Keratinocyte (primary cell): ENCODE data around the gene HERC2. TPM values are rescaled to one million over a fixed set of nuclear protein-coding genes. Genes with fewer than 3 reads are reported as not detected.

ENCODE experiments used
- DNase-seq: peaks from one replicate; pipeline ENCODE4 v3.0.0-alpha.2; 2011; ENCODE audit warnings: low read depth, missing footprints, low spot score
- FAIRE-seq: peaks from 2 replicates; lab custom pipeline; 2011; peaks lifted over from hg19 to GRCh38; lab: Jason Lieb, UNC
- H2AFZ ChIP-seq: 2 replicates; pipeline ENCODE4 v1.6.0; 2012; ENCODE audit warnings: low read length, control low read depth, inconsistent platforms; ENCODE audit not compliant: control insufficient read depth
- H3K27ac ChIP-seq: 2 replicates; pipeline ENCODE4 v1.5.1; 2011; ENCODE audit warnings: low read length; ENCODE audit not compliant: control insufficient read depth, insufficient read depth
- H3K27me3 ChIP-seq: 3 replicates; pipeline ENCODE4 v1.6.0; 2011; ENCODE audit warnings: low read length; ENCODE audit not compliant: control insufficient read depth, insufficient read depth; ENCODE audit errors: extremely low read depth
- H3K36me3 ChIP-seq, 2 experiments: 2 replicates in 1 of 2; 3 replicates in 1 of 2; pipeline ENCODE4 v1.5.1; 2011; ENCODE audit warnings: low read length in 2 of 2, mild to moderate bottlenecking in 1 of 2; ENCODE audit not compliant: control insufficient read depth in 2 of 2, insufficient read depth in 2 of 2; ENCODE audit errors: extremely low read depth in 1 of 2
- H3K4me1 ChIP-seq: 3 replicates; pipeline ENCODE4 v1.5.1; 2011; ENCODE audit warnings: low read length; ENCODE audit not compliant: control insufficient read depth, insufficient read depth; ENCODE audit errors: extremely low read depth
- H3K4me2 ChIP-seq: 3 replicates; pipeline ENCODE4 v1.6.0; 2011; ENCODE audit warnings: low read depth, low read length; ENCODE audit not compliant: control insufficient read depth, insufficient read depth; ENCODE audit errors: extremely low read depth
- H3K4me3 ChIP-seq, 3 experiments: fragments of 200-600 bp in 1 of 3; sonication (generic) in 1 of 3; 2 replicates in 2 of 3; 3 replicates in 1 of 3; pipeline ENCODE4 v1.5.1; 2011 to 2016; ENCODE audit warnings: low read length in 3 of 3, mild to moderate bottlenecking in 3 of 3, control low read depth in 2 of 3, inconsistent platforms in 1 of 3, low read depth in 1 of 3, mixed read lengths in 1 of 3, mixed run types in 1 of 3, moderate library complexity in 1 of 3; ENCODE audit not compliant: control insufficient read depth in 2 of 3, insufficient read depth in 2 of 3; ENCODE audit errors: extremely low read depth in 1 of 3
- H3K79me2 ChIP-seq: 2 replicates; pipeline ENCODE4 v1.6.0; 2012; ENCODE audit warnings: low read length; ENCODE audit not compliant: control insufficient read depth, insufficient read depth
- H3K9ac ChIP-seq: 3 replicates; pipeline ENCODE4 v1.6.0; 2011; ENCODE audit warnings: low read length; ENCODE audit not compliant: control insufficient read depth, insufficient read depth; ENCODE audit errors: extremely low read depth
- H3K9me1 ChIP-seq: 3 replicates; pipeline ENCODE4 v1.6.0; 2011; ENCODE audit warnings: low read length; ENCODE audit not compliant: control insufficient read depth, insufficient read depth; ENCODE audit errors: extremely low read depth
- H3K9me3 ChIP-seq: 2 replicates; pipeline ENCODE4 v1.5.1; 2012; ENCODE audit warnings: low read depth, low read length; ENCODE audit not compliant: control insufficient read depth
- H4K20me1 ChIP-seq: 3 replicates; pipeline ENCODE4 v1.6.0; 2011; ENCODE audit warnings: low read length; ENCODE audit not compliant: control insufficient read depth, insufficient read depth; ENCODE audit errors: extremely low read depth
- CTCF ChIP-seq, 3 experiments: IDR thresholded peaks in 1 of 3; conservative IDR thresholded peaks in 1 of 3; optimal IDR thresholded peaks in 1 of 3; 2 replicates in 2 of 3; 3 replicates in 1 of 3; pipeline versions ENCODE3 to v1.5.1; 2011; ENCODE audit warnings: low read length in 3 of 3, mild to moderate bottlenecking in 3 of 3, moderate library complexity in 2 of 3, control low read depth in 1 of 3, inconsistent platforms in 1 of 3; ENCODE audit not compliant: insufficient read depth in 2 of 3; ENCODE audit errors: extremely low read depth in 1 of 3
- EZH2 ChIP-seq: IDR thresholded peaks from one replicate; pipeline ENCODE4 v1.6.1; 2012; ENCODE audit warnings: inconsistent platforms, mild to moderate bottlenecking, low read length, moderate library complexity
- dilution Hi-C: fragments of 300-500 bp; cut with MboI; formaldehyde crosslinking; loops from one replicate; pipeline ENCODE4 v1.7.0; 2020; ENCODE audit warnings: low sequenced_read_pairs; ENCODE audit not compliant: extremely low pct_ligation_motif_present
- polyA plus RNA-seq, 5 experiments: library from polyadenylated mRNA; depleted of rRNA in 3 of 5; stranded (reverse) in 3 of 5; stranded (forward) in 1 of 5; unstranded in 1 of 5; fragments of >200 nt; gene quantifications; 1 replicate in 1 of 5; 2 replicates in 3 of 5; 3 replicates in 1 of 5; pipeline versions ENCODE4 v1.2.1 to v1.2.3, GENCODE V29; 2011 to 2012; ENCODE audit warnings: missing spikeins in 2 of 5, low read depth in 1 of 5, low replicate concordance in 1 of 5

HERC2 gene
- polyA plus RNA-seq, 1 donor (not counting 4 experiments of a cell fraction or from before 2014, with no cell fraction given) = 12.4 TPM

GRCh38 chr15:28080386-28080785, 241.6 kb downstream of the HERC2 start:
- DNase-seq (no peak), FAIRE-seq (no peak)
- dilution Hi-C loops = no loop called here
- TF ChIP-seq CTCF (optimal IDR thresholded peaks at IDR 0.05 in 1 of 3, IDR thresholded peaks at IDR 0.05 in 1 of 3, conservative IDR thresholded peaks at IDR 0.05 in 1 of 3; ENCODE audit: extremely low read depth in 1 of 3, insufficient read depth in 2 of 3, low read length in 3 of 3) (no peak), EZH2 (no peak)
- no peaks in the 10 kb centered on the region for H3K79me2 ChIP-seq
- no peak overlapping the region for H2AFZ ChIP-seq
- H3K9me3 ChIP-seq = peaks cover 2% of the 10 kb centered on the region
- H3K27me3 ChIP-seq = no peaks in the 10 kb centered on the region
- no peak overlapping the region for H3K27ac ChIP-seq
- no peak overlapping the region for H3K9ac ChIP-seq
- H3K4me3 ChIP-seq = no peak overlapping the region
- H4K20me1 ChIP-seq = no peaks in the 10 kb centered on the region
- no peaks in the 10 kb centered on the region for H3K4me1 ChIP-seq
- no peaks in the 10 kb centered on the region for H3K36me3 ChIP-seq
- H3K9me1 ChIP-seq = no peaks in the 10 kb centered on the region
- no peak overlapping the region for H3K4me2 ChIP-seq

DNA sequence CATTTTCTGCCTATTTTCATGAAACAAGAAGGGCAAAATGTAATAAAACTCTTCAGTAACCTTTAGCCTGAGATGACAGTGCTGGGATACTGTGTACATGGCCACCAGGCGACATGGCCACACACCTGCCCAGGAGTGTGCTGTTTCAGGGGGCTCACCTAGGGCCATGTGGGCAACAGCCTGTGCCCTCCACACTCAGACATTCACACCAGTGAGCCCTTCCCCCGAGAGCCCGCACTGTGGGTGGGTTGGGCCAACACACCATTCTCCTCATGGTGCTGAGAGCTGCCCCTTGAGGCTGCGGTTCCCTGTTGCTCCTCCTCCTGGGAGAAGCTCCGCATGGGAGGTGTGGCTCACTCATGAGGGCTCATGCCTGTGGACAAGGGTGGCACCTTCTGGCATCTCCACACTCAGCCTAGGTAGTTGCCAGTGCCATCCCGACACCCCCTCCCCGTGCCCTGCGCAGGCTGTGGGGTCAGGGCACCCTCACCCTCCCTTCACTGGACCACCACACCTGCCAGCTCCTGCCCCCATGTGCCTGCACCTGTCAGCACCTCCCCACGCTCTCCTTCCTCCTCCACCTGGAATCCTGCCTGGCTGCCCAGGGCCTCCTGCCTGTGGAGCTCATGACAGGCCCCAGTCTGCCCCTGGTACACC, 242.5 kb downstream of the HERC2 start:
- dilution Hi-C loops = no loop called here
- no peak for FAIRE-seq
- no peak overlapping the region for H2AFZ ChIP-seq

More for the DNA sequence above, 242.5 kb downstream of the HERC2 start:
- Histone ChIP-seq H3K4me2 (no peak overlapping the region), H3K27ac (no peak overlapping the region), H3K36me3 (no peaks in the 10 kb centered on the region), H3K79me2 (no peaks in the 10 kb centered on the region), H3K27me3 (no peaks in the 10 kb centered on the region), H3K4me3 (no peak overlapping the region), H3K4me1 (no peaks in the 10 kb centered on the region), H3K9me1 (no peaks in the 10 kb centered on the region), H3K9me3 (peaks cover 2% of the 10 kb centered on the region), H3K9ac (no peak overlapping the region), H4K20me1 (no peaks in the 10 kb centered on the region)
- DNase-seq = no peak
- TF ChIP-seq EZH2 = no peak
- TF ChIP-seq CTCF (optimal IDR thresholded peaks at IDR 0.05 in 1 of 3, IDR thresholded peaks at IDR 0.05 in 1 of 3, conservative IDR thresholded peaks at IDR 0.05 in 1 of 3; ENCODE audit: extremely low read depth in 1 of 3, insufficient read depth in 2 of 3, low read length in 3 of 3) = no peak
